Liver (tissue), 3 donors: Measurements from ENCODE around the gene IFI35.

Experiments
- CTCF ChIP-seq: fragments of 150-350 bp; IDR thresholded peaks from 2 replicates; pipeline ENCODE4 v1.5.1; 2017; ENCODE audit warnings: improper control_type of control experiment, low read depth, low read length; ENCODE audit not compliant: missing input control
- FOXA1 ChIP-seq: IDR thresholded peaks from 2 replicates; pipeline ENCODE4 v1.6.1; 2016; ENCODE audit warnings: antibody characterized with exemption
- HNF4A ChIP-seq, 2 donors: conservative IDR thresholded peaks; 2 replicates each; pipeline ENCODE4 v1.6.1; 2016; ENCODE audit warnings: antibody characterized with exemption in 2 of 2, mild to moderate bottlenecking in 2 of 2
- JUND ChIP-seq, 2 donors: IDR thresholded peaks; 2 replicates each; pipeline ENCODE4 v1.6.1; 2016; ENCODE audit warnings: antibody characterized with exemption in 2 of 2
- RAD21 ChIP-seq, 2 donors: IDR thresholded peaks; 2 replicates each; pipeline ENCODE4 v1.6.1; 2016; ENCODE audit warnings: antibody characterized with exemption in 2 of 2, mild to moderate bottlenecking in 2 of 2
- RXRA ChIP-seq, 2 donors: IDR thresholded peaks; 2 replicates each; pipeline ENCODE4 v1.6.1; 2017 to 2018; ENCODE audit warnings: antibody characterized with exemption in 2 of 2, mild to moderate bottlenecking in 1 of 2
- TAF1 ChIP-seq: conservative IDR thresholded peaks from 2 replicates; pipeline ENCODE4 v1.6.1; 2016; ENCODE audit warnings: antibody characterized with exemption, mild to moderate bottlenecking
- TF ChIP-seq, protein P1 (sequence below): IDR thresholded peaks from 2 replicates; pipeline ENCODE4 v1.6.1; 2016; ENCODE audit warnings: antibody characterized with exemption
- donor health status: healthy.
- donor health status: healthy.

- TF ChIP-seq CTCF (no peak), RXRA (IDR thresholded peaks at IDR 0.05) (no peak), RAD21 (IDR thresholded peaks at IDR 0.05) (no peak), HNF4A (conservative IDR thresholded peaks at IDR 0.05) (no peak), TAF1 (no peak), FOXA1 (no peak), JUND (IDR thresholded peaks at IDR 0.05) (no peak)
- TF ChIP-seq, protein P1, sequence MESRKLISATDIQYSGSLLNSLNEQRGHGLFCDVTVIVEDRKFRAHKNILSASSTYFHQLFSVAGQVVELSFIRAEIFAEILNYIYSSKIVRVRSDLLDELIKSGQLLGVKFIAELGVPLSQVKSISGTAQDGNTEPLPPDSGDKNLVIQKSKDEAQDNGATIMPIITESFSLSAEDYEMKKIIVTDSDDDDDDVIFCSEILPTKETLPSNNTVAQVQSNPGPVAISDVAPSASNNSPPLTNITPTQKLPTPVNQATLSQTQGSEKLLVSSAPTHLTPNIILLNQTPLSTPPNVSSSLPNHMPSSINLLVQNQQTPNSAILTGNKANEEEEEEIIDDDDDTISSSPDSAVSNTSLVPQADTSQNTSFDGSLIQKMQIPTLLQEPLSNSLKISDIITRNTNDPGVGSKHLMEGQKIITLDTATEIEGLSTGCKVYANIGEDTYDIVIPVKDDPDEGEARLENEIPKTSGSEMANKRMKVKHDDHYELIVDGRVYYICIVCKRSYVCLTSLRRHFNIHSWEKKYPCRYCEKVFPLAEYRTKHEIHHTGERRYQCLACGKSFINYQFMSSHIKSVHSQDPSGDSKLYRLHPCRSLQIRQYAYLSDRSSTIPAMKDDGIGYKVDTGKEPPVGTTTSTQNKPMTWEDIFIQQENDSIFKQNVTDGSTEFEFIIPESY: no peak
Measured at GRCh38 chr17:42975265-42975664, 31.3 kb upstream of the IFI35 start.
